H4 (cell line): ENCODE results near the gene RECK. TPM values are rescaled to one million over a fixed set of nuclear protein-coding genes. Genes with fewer than 3 reads are reported as not detected.

Experiments
- DNase-seq: peaks from one replicate; pipeline ENCODE4 v3.0.0-alpha.2; 2015; ENCODE audit warnings: low spot score
- total RNA-seq: library from RNA; depleted of rRNA; stranded (reverse); fragments of >200 nt; shearing (Covaris generic); gene quantifications from 2 replicates; pipeline ENCODE4 v1.2.3, GENCODE V29; 2014

RECK gene
- total RNA-seq, 1 experiment from 2014 or later, result 14.3 TPM

GRCh38 chr9:36023260-36024048 lies 13.3 kb upstream of the RECK start:
- peak; percentile 72 for DNase-seq

GRCh38 chr9:36025746-36026145 lies 11.0 kb upstream of the RECK start:
- DNase-seq, result no peak

GRCh38 chr9:36029202-36029601 lies 7.5 kb upstream of the RECK start:
- no peak for DNase-seq

- peak; percentile 85 for DNase-seq
Observed at GRCh38 chr9:36029765-36030528, 6.8 kb upstream of the RECK start.

GRCh38 chr9:36030871-36031270 lies 5.8 kb upstream of the RECK start:
- no peak for DNase-seq

GRCh38 chr9:36031774-36032555 lies 4.7 kb upstream of the RECK start:
- no peak for DNase-seq

- no peak for DNase-seq
Observed at GRCh38 chr9:36033788-36034187, 2.9 kb upstream of the RECK start.

GRCh38 chr9:36034234-36034633 lies 2.5 kb upstream of the RECK start:
- no peak for DNase-seq

- DNase-seq, result no peak
Observed at GRCh38 chr9:36035006-36035405, 1.7 kb upstream of the RECK start.

DNA sequence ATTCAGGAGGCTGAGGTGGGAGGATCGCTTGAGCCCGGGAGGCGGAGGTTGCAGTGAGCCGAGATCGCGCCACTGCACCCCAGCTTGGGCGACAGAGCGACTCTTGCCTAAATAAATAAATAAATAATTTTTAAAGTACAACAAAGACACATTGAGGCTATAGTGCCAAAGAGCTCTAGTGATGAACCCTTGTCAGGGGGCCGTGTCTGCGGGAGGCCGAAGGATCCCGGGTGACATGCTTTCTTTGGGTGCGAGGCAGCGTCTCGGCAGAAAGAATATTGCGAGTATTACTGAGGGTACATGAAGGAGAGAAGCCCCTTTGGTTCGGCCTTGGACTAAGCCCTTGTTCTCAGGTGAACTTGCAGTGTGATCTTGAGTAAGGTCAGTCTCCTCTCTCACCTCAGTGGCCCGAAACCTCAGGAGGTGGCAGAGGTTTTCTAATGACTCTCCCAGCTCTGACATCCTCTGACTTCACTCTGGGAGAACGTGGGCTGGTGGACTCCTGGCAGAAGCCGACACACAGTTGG lies 397 bp upstream of the RECK start:
- no peak for DNase-seq

GRCh38 chr9:36037549-36038122 lies 923 bp downstream of the RECK start:
- no peak for DNase-seq

GRCh38 chr9:36039121-36039520 lies 2.4 kb downstream of the RECK start:
- DNase-seq, result no peak

DNA sequence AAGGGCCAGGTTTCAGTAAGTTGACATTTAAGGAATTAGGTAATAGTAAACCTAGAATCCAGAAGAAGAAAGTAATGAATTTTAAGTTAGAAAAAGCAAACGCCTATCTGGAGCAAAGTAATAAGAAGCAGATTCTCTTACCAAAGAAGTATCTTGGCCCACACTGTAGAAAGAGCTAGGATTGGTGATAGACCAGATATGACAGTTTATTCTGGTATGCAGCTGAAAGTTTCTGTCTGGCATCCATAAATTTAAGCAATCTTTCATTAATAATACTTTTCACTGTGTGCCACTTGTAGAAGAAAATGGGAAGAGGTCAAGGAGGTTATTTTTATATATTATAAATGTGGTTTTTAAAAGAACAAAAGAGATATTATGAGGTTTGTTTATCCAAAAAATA lies 3.0 kb downstream of the RECK start:
- no peak for DNase-seq

GRCh38 chr9:36040271-36040925 lies 3.7 kb downstream of the RECK start:
- no peak for DNase-seq

DNA sequence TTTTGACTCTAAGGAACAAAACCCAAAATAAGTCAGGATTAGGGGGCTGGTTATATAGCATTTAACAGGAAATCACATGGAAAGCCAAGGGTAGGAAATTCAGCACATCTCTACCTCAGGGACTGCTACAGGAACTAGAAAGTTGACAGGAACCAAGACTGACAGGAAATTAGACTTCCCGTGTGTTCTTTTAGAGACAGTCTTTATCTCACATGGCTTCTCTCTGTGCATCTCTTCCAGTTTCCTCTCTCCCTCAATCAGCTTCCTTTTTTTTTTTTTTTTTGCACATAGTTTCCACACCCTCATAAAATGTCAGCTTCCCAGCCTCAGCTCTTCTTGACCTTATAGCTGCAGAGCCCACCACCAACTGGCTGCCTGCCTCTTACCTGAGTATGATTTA lies 4.8 kb downstream of the RECK start:
- DNase-seq, result no peak

DNA sequence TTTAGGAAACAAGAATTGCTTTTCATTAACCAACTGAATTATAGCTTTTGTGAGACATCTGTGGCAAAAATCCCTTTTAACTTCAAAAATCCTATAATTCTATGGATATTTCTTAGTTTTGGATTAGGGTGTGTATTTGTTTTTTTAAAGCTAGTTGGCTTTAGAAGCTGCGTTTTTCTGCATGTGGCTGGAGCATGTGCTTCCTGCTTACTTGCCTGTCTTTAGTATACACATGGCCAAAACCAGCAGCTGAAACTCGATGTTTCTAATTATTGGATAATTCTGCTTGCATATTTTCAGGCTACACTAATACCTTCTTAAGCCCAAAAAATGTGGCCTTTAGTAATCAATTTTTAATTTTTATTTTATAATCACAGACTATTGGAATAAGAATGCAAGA lies 8.9 kb downstream of the RECK start:
- no peak for DNase-seq

- no peak for DNase-seq
Observed at GRCh38 chr9:36046923-36047322, 10.2 kb downstream of the RECK start.

DNA sequence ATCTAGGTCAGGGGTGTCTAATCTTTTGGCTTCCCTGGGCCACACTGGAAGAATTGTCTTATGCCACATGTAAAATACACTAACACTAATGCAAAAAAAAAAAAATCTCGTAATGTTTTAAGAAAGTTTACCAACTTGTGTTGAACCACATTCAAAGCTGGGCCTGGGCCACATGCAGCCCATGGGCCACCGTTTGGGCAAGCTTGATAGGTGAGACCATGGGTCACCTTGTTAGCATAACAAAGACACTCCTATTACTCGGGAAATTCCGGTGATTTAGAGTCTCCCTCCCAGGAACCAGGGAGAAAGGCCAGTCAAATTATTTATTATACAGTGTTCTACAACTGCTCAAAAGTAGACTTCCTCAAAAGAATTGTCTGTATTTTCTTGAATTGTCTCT lies 12.7 kb downstream of the RECK start:
- no peak for DNase-seq

DNA sequence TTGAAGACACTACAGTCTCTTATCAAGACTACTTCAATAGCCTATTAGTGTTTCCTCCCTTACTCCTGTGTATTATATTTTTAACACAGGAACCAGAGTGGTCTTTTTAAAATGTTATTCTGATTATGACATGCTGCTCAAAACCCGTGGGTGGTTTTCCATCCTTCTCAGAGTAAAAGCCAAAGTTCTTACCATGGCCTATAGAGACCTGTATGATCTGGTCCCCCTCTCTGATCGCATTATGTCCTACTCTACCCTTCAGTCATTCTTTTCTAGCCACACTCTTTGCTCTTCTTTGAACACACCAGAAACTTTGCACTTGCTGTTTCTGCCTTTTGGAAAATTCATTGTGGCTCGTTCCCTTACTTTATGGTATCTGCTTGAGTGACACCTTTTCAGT lies 13.8 kb downstream of the RECK start:
- DNase-seq, result no peak

DNA sequence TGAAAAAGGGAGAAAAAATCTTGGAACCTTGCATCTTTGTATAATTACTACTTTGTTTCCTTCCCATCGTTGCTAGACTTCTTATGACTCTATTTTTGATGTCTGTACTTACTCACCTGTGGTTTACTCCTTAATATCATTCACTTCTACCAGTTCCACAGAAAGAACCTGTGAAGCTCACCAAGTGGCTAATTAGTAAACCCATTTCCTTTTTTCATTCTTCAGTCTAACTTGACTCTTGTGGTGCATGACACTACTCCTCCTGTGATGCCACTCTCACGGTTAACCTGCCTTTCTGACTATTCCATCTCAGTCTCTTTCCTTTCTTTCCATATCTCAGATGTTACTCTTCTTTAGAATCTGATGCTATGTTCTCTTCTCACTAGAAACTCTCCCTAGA lies 14.6 kb downstream of the RECK start:
- DNase-seq, result no peak

- no peak for DNase-seq
Observed at GRCh38 chr9:36053971-36054370, 17.3 kb downstream of the RECK start.
